Epithelial cell of prostate (primary cell): ENCODE measurements around the gene LINGO1.

Experiments
- DNase-seq: peaks from one replicate; pipeline ENCODE4 v3.0.0-alpha.2; 2011; ENCODE audit warnings: low read depth, low spot score
- H3K27ac ChIP-seq: fragments of 450-650 bp; 2 replicates; pipeline ENCODE4 v1.5.1; 2017; ENCODE audit warnings: mild to moderate bottlenecking

LINGO1 gene

GRCh38 chr15:77632534-77633133, at the start of gene LINGO1:
Gene LINGO1, minus strand, starts transcription at chr15:77632912. Its CDS starts 597 bp downstream, at chr15:77632315.
- no peak for DNase-seq
- no peak within 1 kb of the TSS for H3K27ac ChIP-seq

- no peak for DNase-seq
- H3K27ac ChIP-seq, result no peak overlapping the region
Observed at GRCh38 chr15:77681362-77681761, 48.6 kb upstream of the LINGO1 start.

GRCh38 chr15:77676569-77677375, 44.1 kb upstream of the LINGO1 start:
- H3K27ac ChIP-seq, result no peak overlapping the region
- no peak for DNase-seq

GRCh38 chr15:77675806-77676415, 43.2 kb upstream of the LINGO1 start:
- H3K27ac ChIP-seq, result no peak overlapping the region
- DNase-seq, result no peak

GRCh38 chr15:77674327-77674726, 41.6 kb upstream of the LINGO1 start:
- DNase-seq, result no peak
- H3K27ac ChIP-seq, result no peak overlapping the region

- DNase-seq, result no peak
- no peak overlapping the region for H3K27ac ChIP-seq
Observed at GRCh38 chr15:77673866-77674265, 41.2 kb upstream of the LINGO1 start.

- H3K27ac ChIP-seq, result no peak overlapping the region
- DNase-seq, result no peak
Observed at GRCh38 chr15:77672135-77672534, 39.4 kb upstream of the LINGO1 start.

- no peak overlapping the region for H3K27ac ChIP-seq
- no peak for DNase-seq
Observed at GRCh38 chr15:77671362-77672056, 38.8 kb upstream of the LINGO1 start.

GRCh38 chr15:77670558-77671361, 38.0 kb upstream of the LINGO1 start:
- H3K27ac ChIP-seq, result no peak overlapping the region
- no peak for DNase-seq

GRCh38 chr15:77669896-77670295, 37.2 kb upstream of the LINGO1 start:
- no peak overlapping the region for H3K27ac ChIP-seq
- DNase-seq, result no peak

GRCh38 chr15:77667338-77668234, 34.9 kb upstream of the LINGO1 start:
- H3K27ac ChIP-seq, result no peak overlapping the region
- no peak for DNase-seq

GRCh38 chr15:77666296-77666660, 33.6 kb upstream of the LINGO1 start:
- no peak for DNase-seq
- H3K27ac ChIP-seq, result no peak overlapping the region

- no peak overlapping the region for H3K27ac ChIP-seq
- no peak for DNase-seq
Observed at GRCh38 chr15:77665530-77666295, 33.0 kb upstream of the LINGO1 start.

- no peak for DNase-seq
- H3K27ac ChIP-seq, result no peak overlapping the region
Observed at GRCh38 chr15:77664428-77664827, 31.7 kb upstream of the LINGO1 start.

- no peak overlapping the region for H3K27ac ChIP-seq
- no peak for DNase-seq
Observed at GRCh38 chr15:77663256-77663655, 30.5 kb upstream of the LINGO1 start.

GRCh38 chr15:77659350-77660321, 26.9 kb upstream of the LINGO1 start:
- H3K27ac ChIP-seq, result no peak overlapping the region
- DNase-seq, result no peak

GRCh38 chr15:77658304-77658703, 25.6 kb upstream of the LINGO1 start:
- DNase-seq, result no peak
- no peak overlapping the region for H3K27ac ChIP-seq
